T-helper 17 cell (primary cell): ENCODE data around the gene OR5C1. TPM values are rescaled to one million over a fixed set of nuclear protein-coding genes. Genes with fewer than 3 reads are reported as not detected.

Experiments
- total RNA-seq, 4 donors: library from RNA in 2 of 4; stranded (reverse) in 2 of 4; gene quantifications; one replicate each; pipeline ENCODE4 v1.2.3 and lab custom pipeline; 2022 to 2026

OR5C1 gene
- total RNA-seq, 2 donors from 2014 or later = not detected

Other genes starting within 250 kb of the OR5C1 start
- gene OR1N2, start 235.8 kb upstream of the OR5C1 start, total RNA-seq = 1 to 10 TPM in 1 of 2 donors, under 1 TPM in 1; 0.31 to 1.2 TPM
- not detected for gene OR1L8, start 205.5 kb upstream of the OR5C1 start, total RNA-seq
- gene OR1Q1, start 174.2 kb upstream of the OR5C1 start, total RNA-seq = under 1 TPM; 0.40 to 0.96 TPM
- not detected for gene OR1B1, start 131.3 kb upstream of the OR5C1 start, total RNA-seq
- not detected for gene OR1L1, start 127.2 kb upstream of the OR5C1 start, total RNA-seq
- gene OR1L3, start 113.8 kb upstream of the OR5C1 start, total RNA-seq = not detected
- not detected for gene OR1L4, start 64.9 kb upstream of the OR5C1 start, total RNA-seq
- not detected for gene OR1L6, start 46.6 kb upstream of the OR5C1 start, total RNA-seq
- not detected for gene OR1K1, start 11.2 kb downstream of the OR5C1 start, total RNA-seq
- gene PDCL, start 39.7 kb downstream of the OR5C1 start, total RNA-seq = 10 to 100 TPM; 13.6 to 14.4 TPM
- 10 to 100 TPM; 51.5 to 69.6 TPM for gene RC3H2, start 116.4 kb downstream of the OR5C1 start, total RNA-seq
- 1 to 10 TPM; 3.7 to 4.7 TPM for gene ZBTB6, start 124.4 kb downstream of the OR5C1 start, total RNA-seq
- 1 to 10 TPM; 6.9 to 7.2 TPM for gene ZBTB26, start 142.6 kb downstream of the OR5C1 start, total RNA-seq
- 10 to 100 TPM; 33.8 to 36.7 TPM for gene RABGAP1, start 152.1 kb downstream of the OR5C1 start, total RNA-seq
- 1 to 10 TPM in 1 of 2 donors, not detected in 1; 1.6 TPM for gene GPR21, start 244.7 kb downstream of the OR5C1 start, total RNA-seq